Left lung (tissue), 10 donors: ENCODE data around the gene MAST4. TPM values are rescaled to one million over a fixed set of nuclear protein-coding genes. Genes with fewer than 3 reads are reported as not detected.
A peak's percentile ranks its signal among the peaks of the same experiment; 100 is the strongest.

Experiments used
- ATAC-seq: fragments of 200-7000 bp; cut with Tn5 transposase; one replicate; pipeline ENCODE4 v1.9.1; 2020; ENCODE audit warnings: moderate library complexity
- DNase-seq, 4 donors: peaks; one replicate each; pipeline ENCODE4 v3.0.0-alpha.2; 2013 to 2020
- H3K27ac ChIP-seq, 2 donors: fragments of 200-600 bp; sonication (generic) in 1 of 2; one replicate each; pipeline versions ENCODE4 v1.5.0 to v1.8.0; 2020 to 2021
- H3K27me3 ChIP-seq, 2 donors: fragments of 200-600 bp; sonication (generic) in 1 of 2; one replicate each; pipeline versions ENCODE4 v1.5.0 to v1.8.0; 2020 to 2021
- H3K36me3 ChIP-seq, 2 donors: fragments of 200-600 bp; sonication (generic) in 1 of 2; one replicate each; pipeline versions ENCODE4 v1.5.0 to v1.8.0; 2020 to 2021
- H3K4me1 ChIP-seq, 2 donors: fragments of 200-600 bp; one replicate each; pipeline ENCODE4 v1.8.0; 2021
- H3K4me3 ChIP-seq, 2 donors: fragments of 200-600 bp; sonication (generic) in 1 of 2; one replicate each; pipeline versions ENCODE4 v1.5.0 to v1.8.0; 2020 to 2021; ENCODE audit warnings: mild to moderate bottlenecking in 1 of 2
- H3K9me3 ChIP-seq, 2 donors: fragments of 200-600 bp; sonication (generic) in 1 of 2; one replicate each; pipeline versions ENCODE4 v1.5.0 to v1.8.0; 2020 to 2021
- CTCF ChIP-seq, 2 donors: fragments of 200-600 bp; sonication (generic) in 1 of 2; IDR thresholded peaks; one replicate each; pipeline versions ENCODE4 v1.5.0 to v1.8.0; 2021; ENCODE audit warnings: antibody characterized with exemption in 2 of 2
- intact Hi-C, 2 donors: fragments of 100-400 bp; cut with DNase I; formaldehyde crosslinking; loops; one replicate each; pipeline versions ENCODE4 v1.11.2 to v1.14.2; 2022
- polyA plus RNA-seq, 6 donors: library from polyadenylated mRNA; unstranded; fragments of 120-200 nt; gene quantifications; one replicate each; pipeline ENCODE4 v1.2.1, GENCODE V29; 2013; ENCODE audit not compliant: insufficient read length in 6 of 6
- total RNA-seq, 2 donors: library from RNA; stranded (reverse); fragmentation: NEBNext Ultra II Directional; extraction: Animal tissue kit (Norgen Biotek cat#: 25700); gene quantifications; one replicate each; pipeline ENCODE4 v1.2.1, GENCODE V29; 2021
- donor health status: DM: no; HTN: yes; CAD: no.
- donor health status: DM: no; HTN: no; CAD: no.

MAST4 gene
- total and polyA plus RNA-seq, 8 donors: 47.7 to 57.6 (median 53.0) TPM

- Histone ChIP-seq H3K27me3 (no peaks in the 10 kb centered on the region), H3K4me3 (no peak overlapping the region), H3K9me3 (no peaks in the 10 kb centered on the region), H3K4me1 (peaks cover 5 to 16% of the 10 kb centered on the region in 2 donors), H3K27ac (peak overlapping the region in 1 of 2 donors; percentile 13), H3K36me3 (peaks cover 0 to 43% of the 10 kb centered on the region in 2 donors)
- intact Hi-C loops: no loop called here
- ATAC-seq (peak; percentile 67), DNase-seq (no peak)
- no peak for TF ChIP-seq CTCF (IDR thresholded peaks at IDR 0.05)
Observed at GRCh38 chr5:67160985-67161384, 564.8 kb downstream of the MAST4 start.

- DNase-seq (no peak), ATAC-seq (no peak)
- no peak for TF ChIP-seq CTCF (IDR thresholded peaks at IDR 0.05)
- H3K36me3 ChIP-seq: peaks cover 0 to 41% of the 10 kb centered on the region in 2 donors
- H3K27ac ChIP-seq: no peak overlapping the region
- no peaks in the 10 kb centered on the region for H3K9me3 ChIP-seq
- H3K27me3 ChIP-seq: no peaks in the 10 kb centered on the region
- intact Hi-C loops: no loop called here
- H3K4me1 ChIP-seq: peaks cover 6 to 23% of the 10 kb centered on the region in 2 donors
- no peak overlapping the region for H3K4me3 ChIP-seq
Observed at GRCh38 chr5:67161767-67162166, 565.6 kb downstream of the MAST4 start.

- H3K4me1 ChIP-seq: peaks cover 6 to 31% of the 10 kb centered on the region in 2 donors
- H3K27ac ChIP-seq: no peak overlapping the region
- no peaks in the 10 kb centered on the region for H3K9me3 ChIP-seq
- intact Hi-C loops: no loop called here
- TF ChIP-seq CTCF (IDR thresholded peaks at IDR 0.05): no peak
- DNase-seq (peak in 1 of 4 donors; percentile 76), ATAC-seq (no peak)
- no peaks in the 10 kb centered on the region for H3K27me3 ChIP-seq
- H3K36me3 ChIP-seq: peaks cover 0 to 48% of the 10 kb centered on the region in 2 donors
- H3K4me3 ChIP-seq: no peak overlapping the region
Observed at GRCh38 chr5:67163231-67163756, 567.1 kb downstream of the MAST4 start.

- no peak overlapping the region for H3K4me3 ChIP-seq
- DNase-seq (peak in 1 of 4 donors; percentile 79), ATAC-seq (no peak)
- peaks cover 0 to 51% of the 10 kb centered on the region in 2 donors for H3K36me3 ChIP-seq
- intact Hi-C loops: no loop called here
- H3K9me3 ChIP-seq: no peaks in the 10 kb centered on the region
- H3K27me3 ChIP-seq: no peaks in the 10 kb centered on the region
- TF ChIP-seq CTCF (IDR thresholded peaks at IDR 0.05): no peak
- H3K27ac ChIP-seq: no peak overlapping the region
- peaks cover 6 to 26% of the 10 kb centered on the region in 2 donors for H3K4me1 ChIP-seq
Observed at GRCh38 chr5:67163863-67164595, 567.8 kb downstream of the MAST4 start.

- intact Hi-C loops: no loop called here
- Histone ChIP-seq H3K9me3 (no peaks in the 10 kb centered on the region), H3K27me3 (no peaks in the 10 kb centered on the region), H3K4me3 (no peak overlapping the region), H3K4me1 (peaks cover 6 to 27% of the 10 kb centered on the region in 2 donors), H3K36me3 (peaks cover 0 to 51% of the 10 kb centered on the region in 2 donors), H3K27ac (peak overlapping the region in 1 of 2 donors; percentile 91)
- no peak for ATAC-seq
- no peak for TF ChIP-seq CTCF (IDR thresholded peaks at IDR 0.05)
- peak in 1 of 4 donors; percentile 65 for DNase-seq
Observed at GRCh38 chr5:67164856-67165525, 568.8 kb downstream of the MAST4 start.
